Posterior cingulate gyrus (tissue), 11 donors: ENCODE data around the gene PPP2R5B.

Source experiments
- DNase-seq, 10 donors: peaks; one replicate each; pipeline versions ENCODE4 v3.0.0 to v3.0.0-alpha.2; 2020 to 2021; ENCODE audit warnings: mixed read lengths in 3 of 10
- intact Hi-C: fragments of 100-400 bp; cut with DNase I; formaldehyde crosslinking; loops from one replicate; pipeline ENCODE4 v1.15.1; 2023

PPP2R5B gene

DNA sequence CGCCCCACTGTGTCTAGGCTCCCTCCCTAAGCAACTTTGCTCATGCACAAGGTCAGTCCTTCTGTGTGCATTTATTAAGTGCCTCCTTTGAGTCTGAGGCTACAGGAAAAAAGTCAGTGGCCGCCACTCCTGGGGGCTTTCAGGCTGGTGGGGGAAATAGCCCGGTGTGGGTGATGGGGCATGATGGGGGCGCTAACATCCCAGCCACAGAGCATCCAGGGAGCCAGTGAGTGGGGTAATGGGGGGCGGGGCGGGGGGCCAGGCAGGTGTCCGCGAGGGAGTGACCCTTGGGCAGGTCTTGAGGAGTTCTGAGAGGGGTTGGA, 36.1 kb upstream of the PPP2R5B start:
- intact Hi-C loops: no loop called here
- DNase-seq: no peak

DNA sequence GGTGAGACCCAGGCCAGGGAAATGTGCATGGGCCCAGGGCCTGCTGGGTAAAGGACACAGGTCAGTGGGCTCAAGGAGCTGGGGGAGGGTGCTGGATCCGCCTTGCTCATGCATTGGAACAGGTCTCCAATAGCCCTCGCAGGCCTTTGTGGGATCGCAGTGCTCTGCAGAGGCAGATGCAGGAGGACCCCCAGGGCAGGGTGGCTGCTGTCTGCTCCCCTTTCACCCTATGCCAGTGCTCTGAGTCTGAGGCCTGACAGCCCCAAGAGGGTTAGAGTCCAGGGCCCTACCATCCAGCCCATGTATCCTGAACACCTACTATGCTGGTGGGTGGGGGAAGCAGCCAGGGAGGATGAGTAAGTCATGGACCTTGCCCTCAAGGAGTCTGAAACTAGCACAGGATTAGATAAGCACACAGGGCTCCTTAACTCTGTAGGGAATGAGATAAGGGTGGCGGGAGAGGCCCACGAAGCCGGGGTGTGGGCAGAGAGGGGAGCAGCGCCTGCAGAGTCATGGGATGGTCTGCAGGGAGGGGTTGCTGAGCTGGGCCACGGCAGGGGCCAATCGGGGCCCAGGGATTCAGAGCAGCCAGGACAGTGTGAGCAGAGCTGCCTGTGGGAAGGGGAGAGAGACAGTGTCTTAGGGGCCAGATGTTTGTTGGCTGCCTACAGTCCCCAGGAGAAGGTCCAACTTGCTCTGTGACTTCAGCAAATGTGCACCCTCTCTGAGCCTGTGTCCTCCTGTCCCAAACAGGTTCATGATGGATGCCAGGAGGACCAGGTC, 35.6 kb upstream of the PPP2R5B start:
- intact Hi-C loops: no loop called here
- DNase-seq: no peak

DNA sequence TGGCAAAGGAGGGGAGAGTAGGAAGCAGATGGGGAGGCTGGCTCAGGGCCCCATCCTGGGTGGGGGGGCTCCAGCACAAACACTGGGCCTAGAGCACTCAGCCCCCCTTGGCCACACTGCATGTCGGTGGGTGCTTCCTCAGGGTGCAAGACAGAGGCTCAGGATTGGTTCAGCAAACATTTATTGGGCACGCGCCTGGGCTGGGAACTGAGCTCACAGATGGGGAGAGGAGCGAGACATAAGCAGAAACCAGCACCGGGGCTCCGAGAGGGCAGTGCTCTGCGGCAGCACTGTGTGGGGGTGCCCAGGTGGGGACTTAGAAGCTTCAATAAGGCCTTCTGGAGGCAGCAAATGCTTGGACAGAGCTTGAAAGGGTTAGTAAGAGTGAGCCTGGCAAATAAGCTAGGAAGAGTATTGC, 34.0 kb upstream of the PPP2R5B start:
- intact Hi-C loops: no loop called here
- peak in 1 of 10 donors; percentile 72 for DNase-seq

DNA sequence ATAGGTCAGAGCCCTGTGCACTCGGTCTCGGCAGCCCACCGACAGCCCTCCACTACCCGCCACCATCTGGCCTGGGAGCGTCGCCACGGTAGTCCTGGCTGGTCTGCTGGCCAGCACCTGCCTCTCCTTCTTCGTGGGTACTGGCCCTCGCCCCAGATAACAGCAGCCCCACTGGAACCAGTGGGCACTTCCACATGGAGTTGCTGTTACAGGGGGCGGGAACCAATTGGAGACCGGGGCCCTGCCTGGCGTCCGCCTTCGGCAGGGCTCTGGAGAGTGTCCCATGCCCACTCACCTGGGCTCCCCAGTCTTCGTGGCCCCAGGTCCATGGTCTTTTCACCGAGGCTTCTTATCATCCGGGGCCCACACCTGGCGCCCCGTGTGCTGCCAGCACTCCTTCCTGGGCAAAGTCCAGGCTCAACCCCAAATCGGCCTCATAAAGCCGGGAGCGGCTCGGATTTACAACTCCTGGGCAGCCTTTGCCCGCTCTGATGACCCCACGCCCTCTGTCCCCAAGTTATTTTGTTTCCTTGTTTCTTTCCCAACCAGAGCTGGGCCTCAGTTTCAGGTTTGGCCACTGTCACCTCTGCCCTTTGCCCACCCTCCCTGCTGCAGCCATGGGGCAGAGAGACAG, 33.2 kb upstream of the PPP2R5B start:
- intact Hi-C loops: no loop called here
- DNase-seq: peak in 1 of 10 donors; percentile 74

DNA sequence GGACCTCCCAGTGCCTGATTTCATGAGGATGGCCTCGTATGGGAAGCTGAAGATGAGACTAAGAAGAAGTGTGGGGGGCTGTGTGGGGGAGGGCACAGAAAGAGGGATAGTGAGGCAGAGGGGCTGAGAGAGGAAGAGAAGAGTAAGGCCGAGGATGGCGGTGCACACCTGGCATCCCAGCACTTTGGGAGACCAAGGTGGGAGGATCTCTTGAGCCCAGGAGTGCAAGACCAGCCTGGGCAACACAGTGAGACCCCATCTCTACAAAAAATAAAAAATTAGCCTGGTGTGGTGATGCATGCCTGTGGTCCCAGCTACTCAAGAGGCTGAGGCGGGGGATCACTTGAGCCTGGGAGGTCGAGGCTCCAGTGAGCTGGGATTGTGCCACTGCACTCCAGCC, 32.6 kb upstream of the PPP2R5B start:
- no peak for DNase-seq
- intact Hi-C loops: no loop called here

DNA sequence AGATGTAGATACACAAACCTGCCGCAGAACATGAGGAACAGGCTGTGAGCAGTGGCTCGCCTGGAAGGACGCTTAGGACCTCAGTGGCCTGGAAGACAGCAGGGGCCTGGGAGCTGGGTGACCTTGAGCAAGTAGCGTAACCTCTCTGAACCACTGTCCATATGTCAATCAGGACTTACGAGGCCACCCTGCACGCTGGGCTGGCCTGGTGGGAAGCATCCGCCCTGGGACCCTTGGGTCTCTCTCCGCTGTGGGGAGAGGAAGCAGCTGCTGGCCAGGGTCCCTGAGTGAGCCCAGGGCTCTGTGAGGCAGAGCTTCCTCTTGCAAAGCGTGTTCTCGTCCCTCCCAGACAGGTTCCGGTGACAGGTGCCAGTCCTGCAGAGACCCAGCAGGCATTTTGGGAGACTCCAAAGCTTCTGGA, 32.1 kb upstream of the PPP2R5B start:
- peak in 1 of 10 donors; percentile 76 for DNase-seq
- intact Hi-C loops: no loop called here

DNA sequence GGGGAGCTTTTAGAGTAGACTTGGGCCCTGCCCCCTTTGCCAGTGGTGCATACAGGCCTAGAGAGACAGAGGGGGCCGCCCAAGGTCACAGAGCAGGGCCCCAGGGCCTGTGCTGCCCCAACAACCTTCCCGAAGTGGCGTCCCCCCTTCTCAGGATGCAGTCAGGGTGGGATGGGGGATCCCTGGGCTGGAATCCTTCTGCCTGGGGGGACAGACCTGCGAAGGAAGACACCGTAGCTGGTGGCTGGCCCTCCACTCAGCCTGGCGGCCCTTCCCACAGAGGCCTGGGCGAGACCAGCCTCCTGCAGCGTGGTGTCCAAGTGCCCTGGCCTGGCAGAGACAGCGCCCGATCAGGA, 31.7 kb upstream of the PPP2R5B start:
- DNase-seq: no peak

DNA sequence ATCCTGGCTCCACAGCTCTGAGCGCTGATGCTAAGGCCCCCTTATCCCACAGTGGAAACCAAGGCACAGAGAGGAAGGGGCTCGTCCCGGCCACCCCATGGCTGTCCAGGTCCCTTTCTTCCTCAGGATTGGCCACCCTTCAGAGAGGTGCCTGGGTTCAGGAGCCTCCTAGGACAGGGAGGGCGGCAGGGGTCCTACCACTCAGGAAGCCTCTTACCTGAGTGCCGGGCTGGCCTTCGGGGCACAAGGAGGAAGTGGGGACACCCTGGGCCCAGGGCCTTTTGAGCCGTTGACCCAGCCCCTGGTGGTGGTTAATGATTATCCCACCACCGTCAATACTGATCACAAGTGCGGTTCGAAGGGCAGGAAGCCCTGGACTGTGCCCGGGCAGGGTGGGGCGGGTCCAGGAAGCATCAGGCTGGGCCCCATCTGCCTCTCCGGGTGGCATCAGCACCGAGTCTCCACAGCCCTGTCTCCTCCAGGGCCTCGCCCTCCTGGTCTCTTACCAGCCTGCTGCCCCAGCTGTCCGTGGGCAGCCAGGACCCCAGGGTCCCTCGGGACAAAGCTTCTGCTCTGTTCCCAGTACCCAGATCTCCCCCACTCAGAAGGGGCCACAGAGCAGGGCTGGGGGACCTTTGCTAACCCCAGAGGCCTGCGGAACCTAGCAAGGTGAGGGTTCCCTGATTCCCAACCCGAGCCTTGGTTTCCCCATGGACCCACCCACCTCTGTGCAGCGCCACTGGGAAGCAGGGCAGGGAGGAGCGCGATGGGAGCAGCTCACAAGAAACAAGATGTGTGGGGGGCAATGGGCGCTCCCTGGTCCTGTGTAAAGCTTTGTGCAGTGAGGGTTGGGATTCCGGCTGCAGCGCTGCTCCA, 31.1 kb upstream of the PPP2R5B start:
- DNase-seq: peak in 1 of 10 donors; percentile 70
- intact Hi-C loops: loop anchor here (1.0 kb wide), 1 partner anchor 46 kb away; no protein-coding TSS in a partner anchor

More for the DNA sequence above, 31.7 kb upstream of the PPP2R5B start:
- intact Hi-C loops: no loop called here

DNA sequence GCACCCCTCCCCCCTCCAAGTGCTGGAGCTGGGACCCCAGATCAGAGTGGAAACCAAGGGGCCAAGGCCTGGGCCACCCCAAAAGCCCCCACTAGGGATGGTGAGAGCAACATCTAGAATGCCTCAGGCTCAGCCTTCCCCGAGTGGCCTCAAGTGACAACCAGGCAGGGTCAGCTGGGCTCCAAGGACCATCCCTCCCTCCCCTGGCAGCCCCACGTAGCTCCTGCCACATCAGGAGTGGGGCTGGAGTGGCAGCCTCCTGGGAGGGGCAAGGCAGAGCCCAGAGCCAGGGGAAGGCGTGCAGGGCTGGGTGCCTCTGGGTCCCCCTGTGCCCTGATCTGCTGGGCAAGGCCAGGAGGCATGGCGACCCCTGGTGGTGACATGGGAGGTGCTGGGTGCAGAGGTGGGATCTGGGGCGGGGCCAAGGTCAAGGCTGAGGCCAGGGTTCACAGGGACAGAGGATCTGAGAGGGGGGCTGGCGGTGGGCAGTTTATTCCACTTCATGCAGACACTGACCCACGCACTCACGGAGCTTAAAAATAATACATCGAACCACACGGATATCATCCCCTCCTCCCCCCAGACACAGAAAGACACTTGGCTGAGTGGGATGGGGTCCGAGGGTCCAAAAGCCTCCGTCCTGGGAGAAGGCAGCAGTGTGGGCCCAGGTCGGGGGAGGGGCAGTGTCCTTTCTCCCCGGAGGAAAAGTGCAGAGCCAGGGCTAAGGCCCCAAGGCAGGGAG, 30.2 kb upstream of the PPP2R5B start:
- intact Hi-C loops: loop anchor here (1.0 kb wide), 1 partner anchor 47 kb away; no protein-coding TSS in a partner anchor
- DNase-seq: peak in 9 of 10 donors; percentile 49 to 96 (median 81)

DNA sequence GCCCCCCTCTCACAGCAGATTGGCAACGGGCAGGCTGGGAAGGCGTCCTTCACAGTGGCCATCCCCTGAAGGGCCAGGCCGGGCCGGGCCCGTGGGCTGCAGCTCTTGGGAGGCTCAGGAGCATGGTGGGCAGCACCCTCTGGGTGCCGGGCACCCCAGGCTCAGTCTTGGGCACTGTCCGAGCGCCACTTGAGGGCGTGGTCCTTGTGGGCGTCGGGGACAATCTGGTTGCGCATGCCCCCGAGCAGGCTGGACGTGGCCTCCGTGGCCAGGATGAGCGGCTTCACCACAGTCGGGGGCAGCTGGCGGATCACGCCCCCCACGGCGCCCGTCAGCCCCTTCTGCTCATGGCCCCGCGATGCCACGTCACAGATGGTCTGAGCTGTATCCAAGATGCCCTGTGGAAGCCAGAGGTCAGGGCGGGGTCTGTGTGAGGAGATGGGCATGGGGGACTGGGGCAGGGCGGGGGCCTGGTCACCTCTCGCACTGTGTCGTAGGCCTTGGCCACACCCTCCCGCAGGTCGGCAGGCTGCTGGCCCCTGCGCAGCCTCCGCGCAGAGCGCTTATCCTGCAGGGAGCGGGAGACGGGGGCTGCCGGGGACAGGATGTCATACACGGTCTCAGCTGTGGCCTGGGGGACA, 29.6 kb upstream of the PPP2R5B start:
- intact Hi-C loops: loop anchor here (1.0 kb wide), 1 partner anchor 48 kb away; no protein-coding TSS in a partner anchor
- DNase-seq: peak in 1 of 10 donors; percentile 79

DNA sequence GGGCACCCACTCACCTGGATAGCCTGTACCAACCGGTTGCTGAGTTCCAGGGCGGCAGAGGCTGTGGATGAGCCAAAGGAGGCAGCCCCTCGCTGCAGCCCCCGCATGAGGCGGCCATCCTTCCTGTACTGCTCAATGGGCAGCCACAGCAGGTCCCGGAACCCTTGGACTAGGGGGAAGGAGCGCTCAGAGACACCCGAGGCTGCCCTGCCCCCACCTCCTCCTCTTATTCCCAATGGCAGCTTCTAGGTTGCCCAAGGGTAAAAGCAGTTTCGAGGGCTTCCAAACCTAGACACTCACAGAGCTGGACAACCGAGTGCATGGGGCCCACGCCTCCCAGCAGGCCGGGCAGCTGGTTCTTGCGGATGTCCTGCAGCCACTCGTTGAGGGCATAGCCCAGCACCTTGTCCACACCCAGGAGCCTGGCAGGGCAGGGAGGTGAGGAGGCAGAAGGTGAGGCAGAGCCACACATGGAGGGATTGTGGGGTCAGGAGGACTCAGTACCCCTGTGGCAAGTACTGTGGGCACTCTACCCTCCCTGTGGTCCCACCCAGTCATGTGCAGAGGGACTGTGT, 28.0 kb upstream of the PPP2R5B start:
- intact Hi-C loops: no loop called here
- no peak for DNase-seq

DNA sequence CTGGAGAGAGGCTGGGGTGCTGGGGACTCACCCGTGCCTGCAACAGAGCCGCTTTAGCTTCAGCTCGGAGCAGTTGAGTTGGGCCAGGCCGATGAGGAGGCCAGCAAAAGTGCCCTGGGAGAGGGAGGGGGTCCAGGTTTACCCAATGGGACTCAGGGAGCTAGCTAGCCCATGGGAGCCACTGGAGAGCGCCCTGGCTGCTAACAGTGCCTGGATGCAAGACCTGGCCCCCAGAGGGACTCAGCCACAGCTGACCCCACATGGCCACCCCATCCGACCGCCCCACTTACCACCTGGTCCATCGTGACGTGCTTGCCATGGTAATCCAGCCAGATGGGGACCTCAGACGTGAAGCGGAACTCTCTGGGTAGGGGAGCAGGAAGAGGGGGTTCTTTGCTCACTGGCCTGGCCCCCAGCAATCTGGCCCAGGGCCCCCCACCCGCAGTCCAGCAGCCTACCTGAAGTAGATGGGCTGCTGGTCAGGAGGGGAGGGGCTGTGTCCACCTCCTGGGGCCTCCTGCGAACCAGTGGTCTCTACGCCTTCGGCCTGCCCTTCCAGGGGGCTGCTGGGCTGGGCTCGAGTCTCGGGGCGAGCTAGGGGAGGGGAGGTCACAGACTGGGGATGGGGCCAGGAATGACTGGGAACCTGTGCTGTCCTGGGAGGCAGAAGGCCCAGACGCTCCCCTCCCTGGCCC, 27.0 kb upstream of the PPP2R5B start:
- DNase-seq: no peak

DNA sequence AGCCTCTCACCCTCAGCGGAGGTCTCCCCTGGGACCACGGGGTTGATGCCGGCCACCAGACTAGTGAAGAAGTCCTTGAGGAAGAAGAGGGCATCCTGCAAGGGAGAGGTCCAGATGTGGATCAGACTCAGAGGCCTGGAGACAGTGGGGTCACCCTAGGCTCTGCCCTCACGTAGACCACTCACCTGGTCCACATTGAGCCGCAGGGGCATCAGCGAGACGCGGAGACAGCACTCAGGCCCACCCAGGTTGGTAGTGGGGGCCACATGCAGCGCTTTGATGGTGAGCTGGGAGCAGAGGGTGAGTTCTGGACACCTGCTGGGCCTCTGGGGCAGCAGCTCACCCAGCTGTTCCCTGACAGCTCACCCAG, 26.4 kb upstream of the PPP2R5B start:
- intact Hi-C loops: no loop called here
- peak in 1 of 10 donors; percentile 72 for DNase-seq

More for the DNA sequence above, 27.0 kb upstream of the PPP2R5B start:
- intact Hi-C loops: no loop called here

DNA sequence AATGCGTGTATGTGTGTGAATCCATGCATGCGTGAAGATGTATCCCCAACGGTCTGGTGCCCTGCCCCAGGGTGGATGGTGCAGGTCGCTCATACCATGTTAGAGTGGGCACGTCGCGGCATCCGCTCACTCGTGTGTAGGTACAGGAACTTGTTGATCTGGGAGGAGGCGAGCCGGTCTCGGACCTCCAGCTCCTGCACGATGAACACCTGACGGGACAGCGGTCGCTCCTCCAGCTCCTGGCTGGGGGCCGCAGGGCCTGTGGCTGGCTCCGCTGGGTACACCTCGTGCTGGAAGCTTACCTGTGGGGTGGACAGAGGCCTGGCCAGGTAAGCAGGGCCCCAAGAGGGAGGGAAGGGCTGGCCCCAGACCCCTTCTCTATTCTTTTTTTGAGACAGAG, 25.9 kb upstream of the PPP2R5B start:
- peak in 1 of 10 donors; percentile 82 for DNase-seq
- intact Hi-C loops: no loop called here

DNA sequence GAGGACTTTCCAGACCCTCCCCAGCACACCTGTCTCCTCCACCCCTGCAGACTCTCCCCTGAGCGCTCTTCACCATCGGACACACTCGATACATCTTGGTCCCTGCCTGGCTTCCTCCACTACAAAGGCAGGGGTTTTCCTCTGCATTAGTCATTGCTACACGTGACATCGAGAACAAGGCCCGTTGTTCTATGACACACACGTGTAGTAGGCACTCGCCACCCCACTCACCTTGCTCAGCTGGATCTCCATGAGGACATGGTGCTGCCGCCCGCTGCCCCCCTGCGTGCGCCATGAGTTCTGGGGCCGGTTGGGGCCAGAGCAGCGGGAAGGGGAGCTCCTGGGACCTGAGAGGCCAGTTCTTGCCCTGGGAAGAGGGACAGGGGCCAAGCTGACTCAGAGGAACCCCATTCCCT, 24.2 kb upstream of the PPP2R5B start:
- intact Hi-C loops: no loop called here
- DNase-seq: no peak

DNA sequence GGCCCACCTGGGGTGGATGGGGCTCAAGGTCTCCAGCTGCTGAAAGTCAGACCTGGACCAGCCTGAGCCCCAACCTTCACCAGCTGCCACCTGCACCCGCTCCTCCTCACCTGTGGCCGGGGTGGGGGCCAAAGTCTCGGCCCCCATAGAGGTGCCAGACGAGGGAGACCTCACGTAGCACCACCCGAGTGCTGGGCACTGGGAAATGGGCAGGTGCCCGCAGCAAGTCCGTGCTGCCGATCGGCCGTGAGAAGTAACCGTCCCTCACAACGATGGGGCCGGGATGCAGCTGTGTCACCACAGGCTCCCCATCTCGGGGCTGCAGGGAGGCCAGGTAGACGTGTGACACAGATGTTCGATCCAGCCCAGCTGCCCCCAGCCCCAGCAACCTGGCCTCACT, 23.7 kb upstream of the PPP2R5B start:
- intact Hi-C loops: no loop called here
- peak in 1 of 10 donors; percentile 76 for DNase-seq

DNA sequence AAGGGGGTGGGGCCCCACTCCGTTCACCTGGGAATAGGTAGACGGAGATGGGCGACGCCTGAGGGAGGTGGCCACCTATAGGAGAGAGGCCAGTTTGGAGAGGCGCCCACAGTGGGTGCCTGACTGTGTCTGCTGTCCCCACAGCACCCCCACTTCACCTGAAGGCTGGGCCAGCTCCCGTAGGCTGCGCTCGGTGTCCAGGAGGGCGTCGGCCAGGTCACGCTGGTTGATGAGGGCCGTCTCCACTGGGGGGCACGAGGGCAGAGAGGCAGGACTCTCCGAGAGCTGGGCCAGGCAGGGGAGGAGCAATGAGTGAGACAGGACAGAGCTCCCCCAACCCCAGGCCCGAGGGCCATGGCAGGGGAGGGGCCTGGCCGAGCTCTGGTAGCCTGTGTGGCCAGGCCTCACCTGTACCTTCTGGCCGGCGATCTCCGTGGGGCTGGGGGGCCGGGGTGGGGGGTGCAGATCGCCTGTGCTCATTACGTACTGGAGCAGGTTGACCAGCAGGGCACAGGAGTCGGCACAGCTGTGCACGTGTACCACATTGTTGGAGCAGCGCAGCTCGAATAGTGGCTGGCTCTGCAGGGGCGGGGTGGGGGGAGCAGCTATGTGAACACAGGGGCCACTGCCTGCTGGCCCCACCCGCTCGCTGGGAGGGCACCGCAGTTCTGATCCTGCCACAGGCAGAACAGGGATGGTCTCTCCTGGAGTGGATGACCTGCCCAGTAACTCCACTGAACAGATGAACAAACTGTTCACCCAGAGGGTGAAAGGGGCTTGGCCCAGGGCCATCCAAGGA, 22.2 kb upstream of the PPP2R5B start:
- intact Hi-C loops: no loop called here
- no peak for DNase-seq

DNA sequence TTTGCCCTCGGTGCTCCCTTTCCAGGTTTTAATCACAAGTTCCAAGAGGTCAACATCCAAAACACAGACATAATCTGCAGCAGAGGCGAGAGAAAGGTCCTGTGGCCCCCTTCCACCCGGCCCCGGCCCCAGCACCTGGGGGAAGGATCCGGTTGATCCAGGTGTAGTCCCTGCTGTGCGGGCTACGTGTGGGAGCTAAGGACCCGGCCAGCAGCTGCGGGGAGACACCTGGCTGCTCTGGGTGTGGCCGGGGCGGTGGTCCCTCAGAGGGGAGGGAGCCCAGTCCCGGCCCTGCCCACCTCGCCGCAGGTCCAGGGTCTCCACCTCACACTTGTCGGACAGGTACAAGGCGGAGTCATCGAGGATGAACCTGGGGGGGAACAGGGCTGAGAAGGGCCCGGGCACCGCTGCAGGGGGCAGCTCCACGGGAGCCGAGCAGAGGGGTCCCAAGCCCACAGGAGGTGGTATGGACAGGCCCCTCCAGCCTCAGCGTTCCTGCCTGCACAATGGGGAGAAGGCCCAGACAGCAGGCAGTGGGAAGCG, 21.1 kb upstream of the PPP2R5B start:
- no peak for DNase-seq
- intact Hi-C loops: no loop called here
